ENCODE data around the gene TCTN1.

TCTN1 gene

GRCh38 chr12:110684312-110684836, 70.4 kb downstream of the TCTN1 start:
- no peak for DNase-seq

GRCh38 chr12:110686294-110686903, 72.5 kb downstream of the TCTN1 start:
- DNase-seq: no peak

GRCh38 chr12:110687396-110688169, 73.7 kb downstream of the TCTN1 start:
- no peak for DNase-seq

- DNase-seq: no peak
Observed at GRCh38 chr12:110688446-110689280, 74.7 kb downstream of the TCTN1 start, which contains the start of gene HVCN1. Gene HVCN1, minus strand, starts transcription at chr12:110689115. Its CDS starts 5,870 bp downstream, at chr12:110683245.

GRCh38 chr12:110689281-110690126, 75.6 kb downstream of the TCTN1 start:
- DNase-seq: no peak

- DNase-seq: no peak
Observed at GRCh38 chr12:110690127-110690430, 76.2 kb downstream of the TCTN1 start.

GRCh38 chr12:110693731-110694130, 79.8 kb downstream of the TCTN1 start:
- no peak for DNase-seq

GRCh38 chr12:110694330-110694901, 80.5 kb downstream of the TCTN1 start:
- no peak for DNase-seq

GRCh38 chr12:110696283-110696682, 82.4 kb downstream of the TCTN1 start:
- DNase-seq: no peak

- DNase-seq: no peak
Observed at GRCh38 chr12:110697236-110697635, 83.3 kb downstream of the TCTN1 start.

- DNase-seq: no peak
Observed at GRCh38 chr12:110698171-110698902, 84.4 kb downstream of the TCTN1 start.
